Measurements from ENCODE around the gene ADAT1.

ADAT1 gene

DNA sequence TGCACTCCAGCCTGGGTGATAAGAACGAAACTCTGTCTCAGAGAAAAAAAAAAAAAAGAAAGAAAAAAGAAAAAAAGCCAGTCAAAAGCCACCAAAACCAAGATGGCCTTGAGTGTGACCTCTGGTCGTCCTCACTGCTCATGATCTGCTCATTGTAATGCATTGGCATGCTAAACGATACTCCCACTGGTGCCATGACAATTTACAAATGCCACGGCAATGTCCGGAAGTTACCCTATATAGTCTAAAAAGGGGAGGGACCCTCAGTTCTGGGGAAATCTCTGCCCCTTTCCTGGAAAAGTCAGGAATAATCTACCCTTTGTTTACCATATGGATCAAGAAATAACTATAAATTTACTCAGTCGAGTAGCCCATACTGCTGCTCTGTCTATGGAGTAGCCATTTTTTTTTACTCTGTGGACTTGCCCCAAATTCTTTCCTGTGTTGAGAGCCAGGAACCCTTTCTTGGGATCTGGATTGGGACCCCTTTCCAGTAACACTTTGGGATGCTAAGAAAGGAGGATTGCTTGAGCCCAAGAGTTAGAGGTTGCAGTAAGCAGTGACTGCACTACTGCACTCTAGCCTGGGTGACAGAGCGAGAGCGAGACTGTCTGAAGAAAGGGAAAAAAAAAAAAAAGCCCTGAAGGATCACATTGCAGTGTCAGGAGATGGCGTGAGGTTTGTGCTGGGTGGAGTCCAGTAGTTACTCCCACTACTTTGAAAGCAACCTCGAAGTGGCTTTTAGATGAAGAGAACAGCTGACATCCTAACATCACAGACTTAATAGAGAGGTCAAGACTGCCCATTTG lies 63.3 kb downstream of the ADAT1 start:
- H4K20me1 ChIP-seq (ENCODE audit: insufficient read depth, low read length), result no peaks in the 10 kb centered on the region
- no peaks in the 10 kb centered on the region for H3K36me3 ChIP-seq (replicated peaks; ENCODE audit: low read depth, low read length)
- H2AFZ ChIP-seq (ENCODE audit: low read depth, low read length), result no peak overlapping the region
- peaks cover 7% of the 10 kb centered on the region for H3K79me2 ChIP-seq (ENCODE audit: low read length)
- no peaks in the 10 kb centered on the region for H3K9me3 ChIP-seq (ENCODE audit: insufficient read depth, low read length)
- no peak overlapping the region for H3K4me2 ChIP-seq (ENCODE audit: low read length)
- no peak overlapping the region for H3K4me3 ChIP-seq (ENCODE audit: low read length)
- H3K27ac ChIP-seq (ENCODE audit: low read length), result no peak overlapping the region
- peaks cover 29% of the 10 kb centered on the region for H3K27me3 ChIP-seq (ENCODE audit: low read depth, low read length)
- H3K9ac ChIP-seq (ENCODE audit: low read length), result no peak overlapping the region
- peaks cover 30% of the 10 kb centered on the region for H3K4me1 ChIP-seq (ENCODE audit: low read length)
- TF ChIP-seq EZH2phosphoT487 (IDR thresholded peaks at IDR 0.05; ENCODE audit: low read depth) (no peak), CTCF (IDR thresholded peaks at IDR 0.05; ENCODE audit: low read depth, low read length) (no peak)

GRCh38 chr16:75558846-75559401 lies 64.2 kb downstream of the ADAT1 start:
- Histone ChIP-seq H3K36me3 (replicated peaks; ENCODE audit: low read depth, low read length) (no peaks in the 10 kb centered on the region), H3K79me2 (ENCODE audit: low read length) (peaks cover 10% of the 10 kb centered on the region), H3K4me3 (ENCODE audit: low read length) (no peak overlapping the region), H3K27ac (ENCODE audit: low read length) (no peak overlapping the region), H2AFZ (ENCODE audit: low read depth, low read length) (no peak overlapping the region), H3K4me2 (ENCODE audit: low read length) (no peak overlapping the region), H3K4me1 (ENCODE audit: low read length) (peaks cover 29% of the 10 kb centered on the region), H3K9ac (ENCODE audit: low read length) (no peak overlapping the region), H3K27me3 (ENCODE audit: low read depth, low read length) (peaks cover 25% of the 10 kb centered on the region), H3K9me3 (ENCODE audit: insufficient read depth, low read length) (no peaks in the 10 kb centered on the region), H4K20me1 (ENCODE audit: insufficient read depth, low read length) (no peaks in the 10 kb centered on the region)
- TF ChIP-seq EZH2phosphoT487 (IDR thresholded peaks at IDR 0.05; ENCODE audit: low read depth) (no peak), CTCF (IDR thresholded peaks at IDR 0.05; ENCODE audit: low read depth, low read length) (no peak)

DNA sequence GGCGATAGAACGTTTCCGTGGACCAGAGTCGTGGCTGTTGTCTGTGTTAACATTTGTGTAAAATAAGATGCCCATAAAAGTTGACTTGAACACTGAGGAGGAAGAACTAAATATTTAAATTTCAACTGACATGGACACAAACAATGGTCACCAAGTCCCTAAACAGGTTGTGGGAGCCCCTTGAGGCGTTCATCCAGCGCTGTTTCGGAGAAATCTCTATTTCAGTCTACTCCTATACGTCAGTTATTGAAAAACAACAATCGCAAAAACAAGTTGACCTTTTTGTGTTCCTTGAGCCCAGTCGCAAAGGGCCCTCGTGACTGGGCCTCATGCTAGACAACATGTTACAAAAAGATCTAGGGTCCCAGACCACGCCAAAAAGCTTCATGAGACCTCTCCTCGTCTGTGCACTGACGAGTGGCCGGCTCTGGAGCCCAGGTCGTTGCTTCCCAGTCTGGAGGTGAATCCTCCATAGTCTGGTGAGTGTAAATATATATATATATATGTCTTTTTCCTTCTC lies 66.6 kb downstream of the ADAT1 start:
- peaks cover 20% of the 10 kb centered on the region for H3K4me1 ChIP-seq (ENCODE audit: low read length)
- H3K79me2 ChIP-seq (ENCODE audit: low read length), result peaks cover 10% of the 10 kb centered on the region
- peak overlapping the region; percentile 92 for H3K4me2 ChIP-seq (ENCODE audit: low read length)
- peak overlapping the region; percentile 93; the same call in 1 of the 2 replicates for H2AFZ ChIP-seq (ENCODE audit: low read depth, low read length)
- TF ChIP-seq CTCF (IDR thresholded peaks at IDR 0.05; ENCODE audit: low read depth, low read length) (no peak), EZH2phosphoT487 (IDR thresholded peaks at IDR 0.05; ENCODE audit: low read depth) (no peak)
- H3K9ac ChIP-seq (ENCODE audit: low read length), result peak overlapping the region; percentile 63
- peaks cover 13% of the 10 kb centered on the region; the same call in 1 of the 2 replicates for H3K27me3 ChIP-seq (ENCODE audit: low read depth, low read length)
- H3K4me3 ChIP-seq (ENCODE audit: low read length), result peak overlapping the region; percentile 81
- H4K20me1 ChIP-seq (ENCODE audit: insufficient read depth, low read length), result no peaks in the 10 kb centered on the region
- no peaks in the 10 kb centered on the region for H3K36me3 ChIP-seq (replicated peaks; ENCODE audit: low read depth, low read length)
- H3K9me3 ChIP-seq (ENCODE audit: insufficient read depth, low read length), result no peaks in the 10 kb centered on the region
- H3K27ac ChIP-seq (ENCODE audit: low read length), result no peak overlapping the region

DNA sequence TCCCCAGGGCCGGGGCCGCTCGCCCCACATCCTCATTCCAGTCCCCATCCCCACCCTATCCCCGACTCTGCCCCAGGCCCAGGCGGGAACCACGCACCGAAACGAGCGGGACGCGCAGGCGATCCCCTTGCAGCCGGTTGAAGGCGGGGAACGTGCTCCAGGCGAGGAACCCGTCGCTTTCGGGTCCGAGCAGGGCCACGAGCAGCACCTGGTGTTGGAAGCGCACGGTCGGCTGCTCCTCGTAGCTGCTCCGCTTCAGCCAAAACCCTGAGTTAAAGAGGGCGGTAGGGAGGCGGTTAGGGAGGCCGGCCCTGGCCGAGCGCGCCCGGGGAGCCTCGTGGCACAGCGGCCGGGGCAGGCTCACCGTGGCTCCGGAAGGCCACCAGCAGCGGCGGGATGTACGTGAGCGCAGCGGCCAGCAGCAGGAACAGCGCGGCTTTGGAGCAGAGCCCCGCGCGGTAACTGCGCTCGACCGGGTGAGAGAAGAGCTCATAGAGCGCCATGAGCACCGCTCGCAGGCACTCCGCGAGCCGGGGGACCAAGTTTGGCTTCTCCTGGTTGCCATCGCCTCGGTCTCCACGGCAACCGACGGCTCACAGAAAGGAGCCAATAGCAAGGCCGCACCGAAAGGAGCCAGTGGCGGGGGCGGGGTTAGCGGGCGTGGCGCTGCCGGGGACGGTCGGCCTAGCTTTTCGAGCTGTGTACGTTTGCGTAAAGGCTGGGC lies 67.2 kb downstream of the ADAT1 start, which contains the start of gene TMEM231:
Gene TMEM231, minus strand, starts transcription at position 546 of the 724 bp plus-strand sequence. Its CDS starts 43 bp downstream, at position 503.
- H3K79me2 ChIP-seq (ENCODE audit: low read length), result peaks cover 10% of the 10 kb centered on the region
- H3K4me1 ChIP-seq (ENCODE audit: low read length), result peaks cover 14% of the 10 kb centered on the region

More for the DNA sequence above, 67.2 kb downstream of the ADAT1 start, which contains the start of gene TMEM231:
- Histone ChIP-seq H3K27me3 (ENCODE audit: low read depth, low read length) (peaks cover 13% of the 10 kb centered on the region; the same call in 1 of the 2 replicates), H4K20me1 (ENCODE audit: insufficient read depth, low read length) (no peaks in the 10 kb centered on the region), H3K9me3 (ENCODE audit: insufficient read depth, low read length) (no peaks in the 10 kb centered on the region), H3K36me3 (replicated peaks; ENCODE audit: low read depth, low read length) (no peaks in the 10 kb centered on the region), H3K9ac (ENCODE audit: low read length) (peak within 1 kb of the TSS; percentile 80), H3K4me2 (ENCODE audit: low read length) (peak within 1 kb of the TSS; percentile 92), H3K4me3 (ENCODE audit: low read length) (peak within 1 kb of the TSS; percentile 81), H2AFZ (ENCODE audit: low read depth, low read length) (peak within 1 kb of the TSS; percentile 93), H3K27ac (ENCODE audit: low read length) (peak within 1 kb of the TSS; percentile 59)
- TF ChIP-seq EZH2phosphoT487 (IDR thresholded peaks at IDR 0.05; ENCODE audit: low read depth), result no peak
